ENCODE data around the gene FAM124B. TPM values are rescaled to one million over a fixed set of nuclear protein-coding genes. Genes with fewer than 3 reads are reported as not detected.
A peak's percentile ranks its signal among the peaks of the same experiment; 100 is the strongest.

FAM124B gene
- total RNA-seq (not detected), polyA plus RNA-seq (under 1 TPM in 2 of 3 donors, not detected in 1; 0.14 to 0.18 TPM), total RNA-seq (0 to 0.21 (median 0) reads per million in 6 experiments)

GRCh38 chr2:224401641-224402342, at the start of gene FAM124B:
FAM124B (minus strand) TSS chr2:224402107; CDS start chr2:224401768, 339 bp downstream.
- POLR2A ChIA-PET: no interaction called here
- Mint-ChIP-seq H3K27me3 (peaks cover 0 to 12% (median 4%) of the 10 kb centered on the region in 5 donors), H3K36me3 (no peaks in the 10 kb centered on the region), H3K27ac (peak within 1 kb of the TSS in 7 of 10 donors; percentile 38 to 81 (median 66)), H3K4me3 (peak within 1 kb of the TSS; percentile 65 to 80 (median 77)), H3K9me3 (no peaks in the 10 kb centered on the region), H3K4me1 (peaks cover 1 to 16% (median 13%) of the 10 kb centered on the region in 4 donors)
- DNase-seq (peak in 7 of 10 donors; percentile 2 to 42 (median 22)), ATAC-seq (peak; percentile 66 to 74)

DNA sequence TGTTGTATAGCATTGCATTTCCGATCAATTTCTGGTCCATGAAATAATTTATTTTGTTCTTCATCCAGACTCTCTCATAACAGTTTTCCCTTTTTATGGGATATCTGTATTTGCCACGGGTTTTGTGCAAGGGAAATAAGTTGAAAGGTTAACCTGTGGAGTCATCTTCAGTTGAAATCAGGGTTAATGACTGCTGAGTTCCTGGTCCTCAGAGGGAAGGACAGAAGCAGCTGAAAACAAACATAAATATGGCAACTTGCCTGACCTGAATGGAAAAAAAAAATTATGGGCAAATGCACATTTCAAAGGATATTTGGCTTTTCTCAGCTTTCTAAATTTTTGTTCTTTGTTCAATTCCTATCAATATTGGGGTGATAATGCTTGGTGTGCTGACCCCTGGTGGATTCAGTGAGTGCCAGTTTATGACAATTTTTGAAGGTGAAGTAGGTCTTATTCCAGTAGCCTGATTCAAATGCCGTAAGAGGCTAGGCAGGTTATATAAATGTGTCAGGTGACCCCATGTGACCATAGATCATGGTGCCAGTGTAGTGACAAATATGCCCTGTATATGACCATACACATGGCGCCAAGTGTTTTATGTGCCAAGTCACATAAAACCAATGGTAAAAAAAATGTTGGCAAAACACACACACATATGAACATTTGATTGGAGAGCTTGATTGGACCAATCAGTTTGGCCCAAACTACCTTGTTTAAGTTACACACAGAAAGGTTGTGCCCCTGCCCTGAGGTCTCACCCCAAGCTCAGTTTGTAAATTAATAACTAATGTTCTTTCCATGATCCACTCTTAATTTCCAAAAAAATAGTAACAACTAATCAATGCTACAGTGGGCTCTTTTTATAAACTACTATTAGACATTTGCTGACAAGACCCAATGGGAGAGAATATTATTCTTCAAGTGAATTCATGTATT, 47.6 kb upstream of the FAM124B start:
- Mint-ChIP-seq H3K27ac (no peak overlapping the region), H3K36me3 (peaks cover 0 to 8% (median 0%) of the 10 kb centered on the region in 3 donors), H3K9me3 (peaks cover 0 to 7% (median 0%) of the 10 kb centered on the region in 9 donors), H3K4me1 (no peaks in the 10 kb centered on the region), H3K27me3 (peaks cover 0 to 10% (median 6%) of the 10 kb centered on the region in 5 donors), H3K4me3 (no peak overlapping the region)
- peak in 1 of 10 donors; percentile 7 for DNase-seq
- POLR2A ChIA-PET: no interaction called here
- peak in 1 of 2 donors; percentile 30 for ATAC-seq

GRCh38 chr2:224448236-224448635, 46.3 kb upstream of the FAM124B start:
- Mint-ChIP-seq H3K4me3 (no peak overlapping the region), H3K36me3 (peaks cover 0 to 3% (median 3%) of the 10 kb centered on the region in 3 donors), H3K27me3 (peaks cover 7 to 21% (median 19%) of the 10 kb centered on the region in 5 donors), H3K27ac (no peak overlapping the region), H3K4me1 (peaks cover 0 to 3% (median 3%) of the 10 kb centered on the region in 4 donors), H3K9me3 (no peaks in the 10 kb centered on the region)
- DNase-seq (no peak), ATAC-seq (no peak)
- POLR2A ChIA-PET: no interaction called here

DNA sequence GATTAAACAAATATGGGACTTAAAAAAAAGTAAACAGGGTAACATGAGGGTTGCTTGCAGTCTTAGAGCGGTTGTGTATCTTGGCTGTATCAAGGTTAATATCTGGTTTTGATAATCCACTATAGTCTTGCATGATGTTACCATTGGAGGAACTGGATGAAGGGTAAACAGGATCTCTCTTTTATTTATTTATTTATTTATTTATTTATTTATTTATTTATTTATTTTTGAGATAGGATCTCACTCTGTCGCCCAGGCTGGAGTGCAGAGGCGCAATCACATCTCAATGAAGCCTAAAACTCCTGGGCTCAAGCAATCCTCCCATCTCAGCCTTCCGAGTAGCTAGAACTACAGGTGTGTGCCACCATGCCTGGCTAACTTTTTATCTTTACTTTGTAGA, 42.9 kb upstream of the FAM124B start:
- ATAC-seq: no peak

GRCh38 chr2:224444021-224444420, 42.1 kb upstream of the FAM124B start:
- H3K27me3 Mint-ChIP-seq: peaks cover 26 to 51% (median 34%) of the 10 kb centered on the region in 5 donors
- H3K36me3 Mint-ChIP-seq: peaks cover 3 to 10% (median 3%) of the 10 kb centered on the region in 3 donors
- ATAC-seq: no peak
- H3K4me1 Mint-ChIP-seq: peaks cover 11 to 18% (median 14%) of the 10 kb centered on the region in 4 donors
- H3K4me3 Mint-ChIP-seq: peak overlapping the region in 6 of 10 donors; percentile 30 to 79 (median 46)
- no peak for DNase-seq
- peaks cover 0 to 3% (median 0%) of the 10 kb centered on the region in 9 donors for H3K9me3 Mint-ChIP-seq
- H3K27ac Mint-ChIP-seq: no peak overlapping the region
- POLR2A ChIA-PET: no interaction called here

More for the DNA sequence above, 42.9 kb upstream of the FAM124B start:
- Mint-ChIP-seq H3K4me1 (peaks cover 11 to 18% (median 14%) of the 10 kb centered on the region in 4 donors), H3K27me3 (peaks cover 25 to 51% (median 36%) of the 10 kb centered on the region in 5 donors), H3K9me3 (peaks cover 0 to 3% (median 0%) of the 10 kb centered on the region in 9 donors), H3K4me3 (no peak overlapping the region), H3K36me3 (peaks cover 3 to 10% (median 3%) of the 10 kb centered on the region in 3 donors), H3K27ac (no peak overlapping the region)
- no peak for DNase-seq
- POLR2A ChIA-PET: no interaction called here

DNA sequence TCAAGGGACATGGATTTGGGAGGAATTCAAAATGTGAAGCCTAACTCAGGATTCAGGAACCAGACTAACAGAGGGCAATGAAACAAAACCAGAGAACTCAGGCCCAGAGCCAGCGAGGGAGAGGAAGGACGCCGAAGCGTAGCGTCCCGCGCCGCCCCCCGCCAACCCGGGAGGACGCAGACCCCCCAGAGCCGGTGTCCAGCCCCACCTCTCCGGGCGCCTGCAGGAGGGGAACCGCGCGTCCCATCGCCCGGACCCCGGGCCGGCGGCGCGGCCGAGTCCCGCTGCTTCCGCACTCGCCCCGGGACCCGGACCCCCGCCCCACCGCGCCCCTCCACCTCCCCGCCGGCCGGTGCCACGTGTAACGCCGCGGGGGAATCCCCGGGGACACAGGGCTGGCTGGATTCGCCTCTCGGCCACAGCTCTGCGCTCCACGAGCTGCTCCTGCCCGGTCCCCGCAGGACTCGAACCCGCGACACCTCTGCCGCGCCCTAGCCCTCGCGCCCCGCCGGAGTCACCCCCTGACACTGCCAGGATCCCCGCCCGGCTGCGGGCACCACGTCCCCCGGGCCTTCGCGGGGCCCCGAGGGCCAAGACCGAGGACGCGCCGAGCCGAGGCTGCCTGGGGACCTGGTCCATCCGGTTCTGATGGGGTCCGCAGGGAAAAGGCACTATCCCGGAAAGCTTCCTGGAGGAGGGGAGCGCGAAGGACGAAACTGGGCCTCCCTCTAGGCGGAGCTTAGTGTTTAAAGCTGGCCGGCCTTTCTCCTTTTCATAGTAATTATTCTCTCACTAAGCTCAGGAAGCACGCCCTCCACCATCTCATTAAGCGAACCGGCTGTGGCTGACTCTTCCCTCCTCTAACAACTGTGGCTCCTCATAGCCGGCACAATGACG, 40.4 kb upstream of the FAM124B start:
- Mint-ChIP-seq H3K9me3 (peaks cover 0 to 4% (median 0%) of the 10 kb centered on the region in 9 donors), H3K27ac (peak overlapping the region in 6 of 10 donors; percentile 43 to 88 (median 62)), H3K36me3 (peaks cover 3 to 10% (median 3%) of the 10 kb centered on the region in 3 donors), H3K4me1 (peaks cover 11 to 18% (median 14%) of the 10 kb centered on the region in 4 donors), H3K27me3 (peaks cover 29 to 51% (median 34%) of the 10 kb centered on the region in 5 donors), H3K4me3 (peak overlapping the region; percentile 70 to 93 (median 80))
- POLR2A ChIA-PET: interaction anchor here (0.6 kb wide), 1 partner anchor 1244 kb away, joined by 3 read pairs; no protein-coding TSS in a partner anchor
- peak in 2 of 10 donors; percentile 2 to 9 for DNase-seq
- peak; percentile 74 to 75 for ATAC-seq

GRCh38 chr2:224440988-224441387, 39.1 kb upstream of the FAM124B start:
- POLR2A ChIA-PET: no interaction called here
- Mint-ChIP-seq H3K27ac (no peak overlapping the region), H3K27me3 (peaks cover 29 to 51% (median 35%) of the 10 kb centered on the region in 5 donors), H3K4me3 (peak overlapping the region in 8 of 10 donors; percentile 59 to 93 (median 78)), H3K36me3 (peaks cover 3 to 10% (median 3%) of the 10 kb centered on the region in 3 donors), H3K9me3 (peaks cover 0 to 4% (median 0%) of the 10 kb centered on the region in 9 donors), H3K4me1 (peaks cover 11 to 18% (median 14%) of the 10 kb centered on the region in 4 donors)
- DNase-seq: no peak
- ATAC-seq: no peak

GRCh38 chr2:224438726-224439125, 36.8 kb upstream of the FAM124B start:
- Mint-ChIP-seq H3K27me3 (peaks cover 26 to 38% (median 27%) of the 10 kb centered on the region in 5 donors), H3K4me1 (peaks cover 11 to 18% (median 14%) of the 10 kb centered on the region in 4 donors), H3K36me3 (peaks cover 3 to 10% (median 3%) of the 10 kb centered on the region in 3 donors), H3K9me3 (peaks cover 0 to 4% (median 0%) of the 10 kb centered on the region in 9 donors), H3K4me3 (no peak overlapping the region), H3K27ac (peak overlapping the region in 1 of 10 donors; percentile 90)
- POLR2A ChIA-PET: no interaction called here
- no peak for ATAC-seq
- no peak for DNase-seq

GRCh38 chr2:224436634-224437033, 34.7 kb upstream of the FAM124B start:
- peaks cover 14 to 26% (median 19%) of the 10 kb centered on the region in 5 donors for H3K27me3 Mint-ChIP-seq
- POLR2A ChIA-PET: no interaction called here
- ATAC-seq (no peak), DNase-seq (no peak)
- no peak overlapping the region for H3K27ac Mint-ChIP-seq
- peaks cover 0 to 4% (median 0%) of the 10 kb centered on the region in 9 donors for H3K9me3 Mint-ChIP-seq
- H3K4me1 Mint-ChIP-seq: peaks cover 3 to 6% (median 5%) of the 10 kb centered on the region in 4 donors
- peaks cover 0 to 7% (median 0%) of the 10 kb centered on the region in 3 donors for H3K36me3 Mint-ChIP-seq
- no peak overlapping the region for H3K4me3 Mint-ChIP-seq

DNA sequence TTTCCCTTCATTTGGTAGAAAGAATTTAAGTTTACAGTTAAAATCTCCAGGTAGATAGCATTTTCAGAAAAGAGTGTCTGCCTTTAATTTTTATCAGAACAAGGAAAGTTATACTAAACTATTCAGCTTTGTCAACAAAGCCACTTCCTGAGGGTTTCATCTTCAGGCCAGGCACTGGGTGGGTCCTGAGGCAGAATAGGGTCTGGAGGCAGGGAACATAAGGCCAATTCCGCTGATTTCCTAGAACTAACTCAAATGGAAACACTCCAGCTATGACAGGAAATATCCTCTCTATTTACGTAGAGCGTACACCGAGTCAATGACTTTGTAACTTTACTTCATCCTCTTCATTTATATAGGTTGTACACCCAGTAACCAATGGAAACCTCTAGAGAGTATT, 32.7 kb upstream of the FAM124B start:
- no peak for DNase-seq
- no peaks in the 10 kb centered on the region for H3K36me3 Mint-ChIP-seq
- no peak overlapping the region for H3K27ac Mint-ChIP-seq
- no peak overlapping the region for H3K4me3 Mint-ChIP-seq
- H3K27me3 Mint-ChIP-seq: peaks cover 4 to 14% (median 8%) of the 10 kb centered on the region in 5 donors
- H3K4me1 Mint-ChIP-seq: no peaks in the 10 kb centered on the region
- POLR2A ChIA-PET: no interaction called here
- H3K9me3 Mint-ChIP-seq: peaks cover 0 to 4% (median 0%) of the 10 kb centered on the region in 9 donors
- no peak for ATAC-seq

- Mint-ChIP-seq H3K4me3 (no peak overlapping the region), H3K9me3 (peaks cover 0 to 2% (median 0%) of the 10 kb centered on the region in 9 donors), H3K27ac (no peak overlapping the region), H3K27me3 (peaks cover 4 to 20% (median 6%) of the 10 kb centered on the region in 5 donors), H3K36me3 (no peaks in the 10 kb centered on the region), H3K4me1 (no peaks in the 10 kb centered on the region)
- ATAC-seq (no peak), DNase-seq (no peak)
- POLR2A ChIA-PET: no interaction called here
These were observed 31.5 kb upstream of the FAM124B start for GRCh38 chr2:224433442-224433841.

All from naive thymus-derived CD8-positive, alpha-beta T cell (primary cell).